Muscle of leg (tissue), 11 donors: ENCODE measurements around the gene SLC25A51. TPM values are rescaled to one million over a fixed set of nuclear protein-coding genes. Genes with fewer than 3 reads are reported as not detected.
"Not testable (repeated sequence)": the region's sequence is repeated elsewhere in the genome, so short reads cannot be mapped to it uniquely, and the experiment has no call there.

Source experiments
- DNase-seq: peaks from one replicate; pipeline ENCODE4 v3.0.0; 2013
- H3K27ac ChIP-seq: one replicate; pipeline ENCODE4 v1.5.1; 2013; ENCODE audit warnings: mild to moderate bottlenecking, low read length, control low read depth
- H3K27me3 ChIP-seq: one replicate; pipeline ENCODE4 v1.6.1; 2013; ENCODE audit warnings: low read length; ENCODE audit not compliant: control insufficient read depth, insufficient read depth
- H3K36me3 ChIP-seq: one replicate; pipeline ENCODE4 v1.6.1; 2013; ENCODE audit warnings: low read length; ENCODE audit not compliant: control insufficient read depth, insufficient read depth
- H3K4me1 ChIP-seq: one replicate; pipeline ENCODE4 v1.6.1; 2013; ENCODE audit warnings: low read length; ENCODE audit not compliant: control insufficient read depth, insufficient read depth
- H3K4me3 ChIP-seq: one replicate; pipeline ENCODE4 v1.5.1; 2013; ENCODE audit warnings: low read length, control low read depth
- H3K9me3 ChIP-seq: replicated peaks from 2 replicates; pipeline ENCODE4 v1.6.1; 2013; ENCODE audit warnings: low read depth, low read length; ENCODE audit not compliant: control insufficient read depth
- WGBS: methylation state at CpG from one replicate; pipeline ENCODE4 v1.1.5; 2013; ENCODE audit warnings: missing lambda C conversion rate; ENCODE audit not compliant: insufficient coverage; 5-methylcytosine and 5-hydroxymethylcytosine counted together
- polyA plus RNA-seq, 8 donors: library from polyadenylated mRNA; unstranded; fragments of 120-200 nt; gene quantifications; one replicate each; pipeline versions ENCODE4 v1.2.1 to v1.2.3, GENCODE V29; 2013; ENCODE audit warnings: inconsistent platforms in 1 of 8, low replicate concordance in 1 of 8; ENCODE audit not compliant: insufficient read length in 8 of 8, insufficient read depth in 1 of 8
- total RNA-seq: library from RNA; stranded (reverse); fragments of 120-200 nt; gene quantifications from one replicate; pipeline ENCODE4 v1.2.4, GENCODE V29; 2013

SLC25A51 gene
- total and polyA plus RNA-seq, 9 donors, result 9.6 to 19.7 (median 13.2) TPM

GRCh38 chr9:37904445-37905130 is 661 bp upstream of the SLC25A51 start:
- peak; percentile 77 for DNase-seq
- H3K36me3 ChIP-seq, result no peaks in the 10 kb centered on the region
- H3K4me1 ChIP-seq, result peaks cover 19% of the 10 kb centered on the region
- peak overlapping the region; percentile 78 for H3K4me3 ChIP-seq
- no peaks in the 10 kb centered on the region for H3K27me3 ChIP-seq
- H3K27ac ChIP-seq, result peak overlapping the region; percentile 70
- 16% methylated on average over 30 of the region's 36 CpGs for WGBS
- no peaks in the 10 kb centered on the region for H3K9me3 ChIP-seq

GRCh38 chr9:37902796-37903646 is 906 bp downstream of the SLC25A51 start:
- H3K36me3 ChIP-seq, result peaks cover 11% of the 10 kb centered on the region
- DNase-seq, result no peak
- H3K4me1 ChIP-seq, result peaks cover 19% of the 10 kb centered on the region
- H3K27me3 ChIP-seq, result no peaks in the 10 kb centered on the region
- 4% methylated on average over 13 of the region's 17 CpGs for WGBS
- no peaks in the 10 kb centered on the region for H3K9me3 ChIP-seq
- H3K27ac ChIP-seq, result peak overlapping the region; percentile 70
- H3K4me3 ChIP-seq, result peak overlapping the region; percentile 78

- peaks cover 19% of the 10 kb centered on the region for H3K4me1 ChIP-seq
- no peak for DNase-seq
- H3K27ac ChIP-seq, result no peak overlapping the region
- H3K4me3 ChIP-seq, result no peak overlapping the region
- H3K36me3 ChIP-seq, result peaks cover 16% of the 10 kb centered on the region
- H3K9me3 ChIP-seq, result no peaks in the 10 kb centered on the region
- no peaks in the 10 kb centered on the region for H3K27me3 ChIP-seq
Observed at GRCh38 chr9:37902131-37902530, 1.8 kb downstream of the SLC25A51 start.

- Histone ChIP-seq H3K4me1 (peaks cover 8% of the 10 kb centered on the region), H3K27me3 (no peaks in the 10 kb centered on the region), H3K36me3 (peaks cover 33% of the 10 kb centered on the region), H3K9me3 (no peaks in the 10 kb centered on the region), H3K27ac (no peak overlapping the region), H3K4me3 (no peak overlapping the region)
- no CpG with 5 or more reads among the region's 2 CpGs for WGBS
- no peak for DNase-seq
Observed at GRCh38 chr9:37899041-37899440, 4.9 kb downstream of the SLC25A51 start.

GRCh38 chr9:37897665-37898064 is 6.3 kb downstream of the SLC25A51 start:
- no peak for DNase-seq
- no peaks in the 10 kb centered on the region for H3K9me3 ChIP-seq
- H3K36me3 ChIP-seq, result peaks cover 37% of the 10 kb centered on the region
- peaks cover under 1% of the 10 kb centered on the region for H3K4me1 ChIP-seq
- H3K27me3 ChIP-seq, result no peaks in the 10 kb centered on the region
- H3K27ac ChIP-seq, result no peak overlapping the region
- WGBS, result 40% methylated on average over 1 of the region's 2 CpGs
- no peak overlapping the region for H3K4me3 ChIP-seq

- H3K9me3 ChIP-seq, result no peaks in the 10 kb centered on the region
- WGBS, result 82% methylated on average over 4 of the region's 8 CpGs
- H3K27me3 ChIP-seq, result no peaks in the 10 kb centered on the region
- no peak for DNase-seq
- no peak overlapping the region for H3K4me3 ChIP-seq
- no peaks in the 10 kb centered on the region for H3K4me1 ChIP-seq
- H3K36me3 ChIP-seq, result peaks cover 32% of the 10 kb centered on the region
- no peak overlapping the region for H3K27ac ChIP-seq
Observed at GRCh38 chr9:37892063-37892462, 11.9 kb downstream of the SLC25A51 start.

- not testable (repeated sequence) for H3K27ac ChIP-seq, H3K9me3 ChIP-seq, H3K4me1 ChIP-seq, DNase-seq, H3K27me3 ChIP-seq, H3K4me3 ChIP-seq
- no CpG with 5 or more reads among the region's 17 CpGs for WGBS
- peaks cover 26% of the 10 kb centered on the region for H3K36me3 ChIP-seq
Observed at GRCh38 chr9:37891042-37891441, 12.9 kb downstream of the SLC25A51 start.

- Histone ChIP-seq H3K27me3 (no peaks in the 10 kb centered on the region), H3K9me3 (no peaks in the 10 kb centered on the region), H3K27ac (no peak overlapping the region), H3K4me3 (no peak overlapping the region), H3K36me3 (peaks cover 24% of the 10 kb centered on the region), H3K4me1 (no peaks in the 10 kb centered on the region)
- DNase-seq, result no peak
Observed at GRCh38 chr9:37889536-37889935, 14.4 kb downstream of the SLC25A51 start.

- WGBS, result no CpG with 5 or more reads among the region's 11 CpGs
- not testable (repeated sequence) for DNase-seq, H3K27me3 ChIP-seq, H3K4me1 ChIP-seq, H3K4me3 ChIP-seq, H3K9me3 ChIP-seq, H3K27ac ChIP-seq
- H3K36me3 ChIP-seq, result peaks cover 17% of the 10 kb centered on the region
Observed at GRCh38 chr9:37887977-37888583, 15.8 kb downstream of the SLC25A51 start.

- Histone ChIP-seq H3K27me3 (no peaks in the 10 kb centered on the region), H3K27ac (no peak overlapping the region), H3K4me3 (no peak overlapping the region), H3K36me3 (peaks cover 16% of the 10 kb centered on the region), H3K4me1 (no peaks in the 10 kb centered on the region), H3K9me3 (no peaks in the 10 kb centered on the region)
- no peak for DNase-seq
- 95% methylated on average over 2 of the region's 2 CpGs for WGBS
Observed at GRCh38 chr9:37880916-37881479, 22.9 kb downstream of the SLC25A51 start.
